ENCODE results near the gene KRT14. TPM values are rescaled to one million over a fixed set of nuclear protein-coding genes. Genes with fewer than 3 reads are reported as not detected.

KRT14 gene
- total and polyA plus RNA-seq, 10 donors: 0.06 to 0.79 (median 0.17) TPM; not detected in 6

- WGBS, 5 donors: 61 to 78% (median 76%) methylated on average over 3 of the region's 3 CpGs
- intact Hi-C loops (cut with DNase I; ENCODE audit: low total_unique reads): no loop called here
- no peak for TF ChIP-seq POLR2A (IDR thresholded peaks at IDR 0.05)
- TF ChIP-seq, protein P1, sequence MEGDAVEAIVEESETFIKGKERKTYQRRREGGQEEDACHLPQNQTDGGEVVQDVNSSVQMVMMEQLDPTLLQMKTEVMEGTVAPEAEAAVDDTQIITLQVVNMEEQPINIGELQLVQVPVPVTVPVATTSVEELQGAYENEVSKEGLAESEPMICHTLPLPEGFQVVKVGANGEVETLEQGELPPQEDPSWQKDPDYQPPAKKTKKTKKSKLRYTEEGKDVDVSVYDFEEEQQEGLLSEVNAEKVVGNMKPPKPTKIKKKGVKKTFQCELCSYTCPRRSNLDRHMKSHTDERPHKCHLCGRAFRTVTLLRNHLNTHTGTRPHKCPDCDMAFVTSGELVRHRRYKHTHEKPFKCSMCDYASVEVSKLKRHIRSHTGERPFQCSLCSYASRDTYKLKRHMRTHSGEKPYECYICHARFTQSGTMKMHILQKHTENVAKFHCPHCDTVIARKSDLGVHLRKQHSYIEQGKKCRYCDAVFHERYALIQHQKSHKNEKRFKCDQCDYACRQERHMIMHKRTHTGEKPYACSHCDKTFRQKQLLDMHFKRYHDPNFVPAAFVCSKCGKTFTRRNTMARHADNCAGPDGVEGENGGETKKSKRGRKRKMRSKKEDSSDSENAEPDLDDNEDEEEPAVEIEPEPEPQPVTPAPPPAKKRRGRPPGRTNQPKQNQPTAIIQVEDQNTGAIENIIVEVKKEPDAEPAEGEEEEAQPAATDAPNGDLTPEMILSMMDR (IDR thresholded peaks at IDR 0.05 in 8 of 11, conservative IDR thresholded peaks at IDR 0.05 in 3 of 11): no peak
- TF ChIP-seq POLR2AphosphoS5 (IDR thresholded peaks at IDR 0.05): no peak
- DNase-seq: no peak
- Histone ChIP-seq H3K9me3 (no peaks in the 10 kb centered on the region), H3K27ac (no peak overlapping the region), H3K4me1 (peaks cover 0 to 9% (median 2%) of the 10 kb centered on the region in 6 donors), H3K4me3 (no peak overlapping the region), H3K36me3 (no peaks in the 10 kb centered on the region), H3K27me3 (replicated peaks in 1 of 7) (peaks cover 0 to 86% (median 6%) of the 10 kb centered on the region in 7 donors)
Measured at GRCh38 chr17:41575336-41575735, 11.4 kb downstream of the KRT14 start.

DNA sequence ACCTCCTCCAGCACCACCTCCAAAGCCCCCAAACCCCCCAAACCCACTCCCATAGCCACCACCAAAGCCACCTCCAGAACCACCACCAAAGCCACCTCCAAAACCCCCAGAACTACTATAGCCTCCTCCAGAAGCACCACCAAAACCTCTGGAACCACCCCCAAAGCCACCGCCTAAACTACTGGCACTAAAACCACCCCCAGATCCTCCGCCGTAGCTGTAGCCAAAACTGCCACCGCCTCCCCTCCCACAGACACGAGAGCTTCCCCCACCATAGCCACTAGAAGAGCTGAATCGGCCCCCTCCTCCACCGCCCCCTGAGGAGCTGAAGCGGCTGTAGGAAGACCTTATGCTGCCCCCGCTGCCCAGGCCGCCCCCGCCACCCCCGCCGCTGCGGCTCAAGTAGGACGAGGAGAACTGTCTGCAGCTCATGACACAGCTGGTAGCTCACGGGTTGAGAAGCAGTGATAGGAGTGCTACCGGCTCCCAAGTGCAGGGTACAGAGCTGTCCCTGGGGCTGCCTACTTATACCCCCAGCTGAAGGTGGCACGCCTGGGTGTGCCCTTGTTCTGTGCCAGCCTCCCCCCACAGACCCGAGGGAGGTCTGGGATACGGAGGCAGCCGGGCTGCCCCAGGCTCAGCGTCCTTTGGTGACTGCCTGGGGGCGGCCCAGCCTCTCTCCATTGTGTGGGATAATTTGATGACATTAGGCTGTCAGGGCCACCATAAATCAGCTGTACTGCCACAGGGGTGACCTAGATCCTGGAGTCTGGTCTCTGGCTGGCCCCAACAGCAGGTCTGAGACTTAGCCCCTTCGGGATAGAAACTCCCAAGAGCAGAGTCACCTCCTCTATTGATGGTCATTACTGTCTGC lies 14.9 kb downstream of the KRT14 start, which contains the start of gene KRT9:
KRT9 (minus strand) TSS at position 499 of the 874 bp plus-strand sequence; CDS start at position 432, 67 bp downstream.
- no peak within 1 kb of the TSS for H3K27ac ChIP-seq
- no peaks in the 10 kb centered on the region for H3K4me1 ChIP-seq
- H3K9me3 ChIP-seq: peaks cover 0 to 12% (median 7%) of the 10 kb centered on the region in 8 donors
- no peaks in the 10 kb centered on the region for H3K36me3 ChIP-seq
- DNase-seq: no peak
- WGBS, 5 donors: 55 to 69% (median 68%) methylated on average over 15 to 24 of the region's 24 CpGs
- peaks cover 0 to 53% (median 3%) of the 10 kb centered on the region in 7 donors for H3K27me3 ChIP-seq (replicated peaks in 1 of 7)
- no peak for TF ChIP-seq POLR2A (IDR thresholded peaks at IDR 0.05)
- TF ChIP-seq, protein P1 (IDR thresholded peaks at IDR 0.05 in 8 of 11, conservative IDR thresholded peaks at IDR 0.05 in 3 of 11): no peak
- TF ChIP-seq POLR2AphosphoS5 (IDR thresholded peaks at IDR 0.05): no peak
- intact Hi-C loops (cut with DNase I; ENCODE audit: low total_unique reads): no loop called here
- no peak within 1 kb of the TSS for H3K4me3 ChIP-seq

GRCh38 chr17:41567317-41567716 lies 19.4 kb downstream of the KRT14 start:
- no peak overlapping the region for H3K4me3 ChIP-seq
- no peak for DNase-seq
- TF ChIP-seq POLR2A (IDR thresholded peaks at IDR 0.05) (no peak), POLR2AphosphoS5 (IDR thresholded peaks at IDR 0.05) (no peak)
- TF ChIP-seq, protein P1 (IDR thresholded peaks at IDR 0.05 in 8 of 11, conservative IDR thresholded peaks at IDR 0.05 in 3 of 11): no peak
- WGBS, 5 donors: 42 to 60% (median 50%) methylated on average over 6 of the region's 6 CpGs
- no peaks in the 10 kb centered on the region for H3K36me3 ChIP-seq
- H3K9me3 ChIP-seq: peaks cover 0 to 14% (median 8%) of the 10 kb centered on the region in 8 donors
- intact Hi-C loops (cut with DNase I; ENCODE audit: low total_unique reads): no loop called here
- peaks cover 0 to 32% (median 0%) of the 10 kb centered on the region in 7 donors for H3K27me3 ChIP-seq (replicated peaks in 1 of 7)
- H3K27ac ChIP-seq: peak overlapping the region in 4 of 8 donors; percentile 43 to 76 (median 52)
- no peaks in the 10 kb centered on the region for H3K4me1 ChIP-seq

DNA sequence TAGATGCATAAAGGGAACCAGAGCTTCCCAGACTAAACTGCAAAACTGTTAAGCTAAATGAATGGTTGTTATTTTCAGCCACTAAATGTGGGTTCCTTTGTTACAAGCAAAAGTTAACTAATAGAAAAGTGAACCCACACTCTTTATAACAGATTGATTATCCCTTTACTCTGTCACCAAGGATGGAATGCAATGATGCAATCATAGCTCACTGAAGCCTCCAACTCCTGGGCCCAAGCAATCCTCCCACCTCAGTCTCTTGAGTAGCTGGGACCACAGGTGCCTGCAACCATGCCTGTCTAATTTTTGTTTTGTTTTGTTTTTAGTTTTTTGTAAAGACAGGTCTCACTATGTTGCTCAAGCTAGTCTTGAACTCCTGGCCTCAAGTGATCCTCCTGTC lies 21.4 kb downstream of the KRT14 start:
- Histone ChIP-seq H3K27ac (no peak overlapping the region), H3K4me1 (no peaks in the 10 kb centered on the region), H3K4me3 (no peak overlapping the region), H3K9me3 (peaks cover 0 to 14% (median 8%) of the 10 kb centered on the region in 8 donors), H3K36me3 (no peaks in the 10 kb centered on the region), H3K27me3 (replicated peaks in 1 of 7) (peaks cover 0 to 39% (median 0%) of the 10 kb centered on the region in 7 donors)
- no peak for TF ChIP-seq POLR2AphosphoS5 (IDR thresholded peaks at IDR 0.05)
- TF ChIP-seq POLR2A (IDR thresholded peaks at IDR 0.05): no peak
- TF ChIP-seq, protein P1 (IDR thresholded peaks at IDR 0.05 in 8 of 11, conservative IDR thresholded peaks at IDR 0.05 in 3 of 11): no peak
- DNase-seq: no peak
- intact Hi-C loops (cut with DNase I; ENCODE audit: low total_unique reads): no loop called here

All from spleen (tissue), 11 donors.